ENCODE results near the gene GALNT8.

DNA sequence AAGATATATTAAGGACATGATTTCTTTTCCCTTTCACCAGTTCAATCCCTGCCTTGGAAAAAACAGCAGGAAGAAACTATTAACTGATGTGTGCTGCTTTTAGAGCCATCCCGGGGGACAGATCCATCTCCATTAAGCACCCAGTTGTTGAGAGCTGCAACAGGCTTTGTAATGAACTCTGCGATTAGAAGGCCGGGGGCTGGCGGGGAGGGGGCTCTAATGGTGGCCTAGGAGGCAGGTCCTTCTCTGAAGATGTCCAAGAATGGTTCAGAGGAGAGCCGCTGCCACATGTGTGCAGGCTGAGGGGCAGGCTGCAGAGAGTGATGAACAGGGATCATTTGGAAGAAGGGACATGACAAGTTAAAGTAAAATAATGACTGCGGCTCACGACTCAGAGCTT, 67.8 kb downstream of the GALNT8 start:
- TF ChIP-seq, protein P1, sequence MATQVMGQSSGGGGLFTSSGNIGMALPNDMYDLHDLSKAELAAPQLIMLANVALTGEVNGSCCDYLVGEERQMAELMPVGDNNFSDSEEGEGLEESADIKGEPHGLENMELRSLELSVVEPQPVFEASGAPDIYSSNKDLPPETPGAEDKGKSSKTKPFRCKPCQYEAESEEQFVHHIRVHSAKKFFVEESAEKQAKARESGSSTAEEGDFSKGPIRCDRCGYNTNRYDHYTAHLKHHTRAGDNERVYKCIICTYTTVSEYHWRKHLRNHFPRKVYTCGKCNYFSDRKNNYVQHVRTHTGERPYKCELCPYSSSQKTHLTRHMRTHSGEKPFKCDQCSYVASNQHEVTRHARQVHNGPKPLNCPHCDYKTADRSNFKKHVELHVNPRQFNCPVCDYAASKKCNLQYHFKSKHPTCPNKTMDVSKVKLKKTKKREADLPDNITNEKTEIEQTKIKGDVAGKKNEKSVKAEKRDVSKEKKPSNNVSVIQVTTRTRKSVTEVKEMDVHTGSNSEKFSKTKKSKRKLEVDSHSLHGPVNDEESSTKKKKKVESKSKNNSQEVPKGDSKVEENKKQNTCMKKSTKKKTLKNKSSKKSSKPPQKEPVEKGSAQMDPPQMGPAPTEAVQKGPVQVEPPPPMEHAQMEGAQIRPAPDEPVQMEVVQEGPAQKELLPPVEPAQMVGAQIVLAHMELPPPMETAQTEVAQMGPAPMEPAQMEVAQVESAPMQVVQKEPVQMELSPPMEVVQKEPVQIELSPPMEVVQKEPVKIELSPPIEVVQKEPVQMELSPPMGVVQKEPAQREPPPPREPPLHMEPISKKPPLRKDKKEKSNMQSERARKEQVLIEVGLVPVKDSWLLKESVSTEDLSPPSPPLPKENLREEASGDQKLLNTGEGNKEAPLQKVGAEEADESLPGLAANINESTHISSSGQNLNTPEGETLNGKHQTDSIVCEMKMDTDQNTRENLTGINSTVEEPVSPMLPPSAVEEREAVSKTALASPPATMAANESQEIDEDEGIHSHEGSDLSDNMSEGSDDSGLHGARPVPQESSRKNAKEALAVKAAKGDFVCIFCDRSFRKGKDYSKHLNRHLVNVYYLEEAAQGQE (IDR thresholded peaks at IDR 0.05; ENCODE audit: unreplicated experiment), result no peak
- TF ChIP-seq, protein P2, sequence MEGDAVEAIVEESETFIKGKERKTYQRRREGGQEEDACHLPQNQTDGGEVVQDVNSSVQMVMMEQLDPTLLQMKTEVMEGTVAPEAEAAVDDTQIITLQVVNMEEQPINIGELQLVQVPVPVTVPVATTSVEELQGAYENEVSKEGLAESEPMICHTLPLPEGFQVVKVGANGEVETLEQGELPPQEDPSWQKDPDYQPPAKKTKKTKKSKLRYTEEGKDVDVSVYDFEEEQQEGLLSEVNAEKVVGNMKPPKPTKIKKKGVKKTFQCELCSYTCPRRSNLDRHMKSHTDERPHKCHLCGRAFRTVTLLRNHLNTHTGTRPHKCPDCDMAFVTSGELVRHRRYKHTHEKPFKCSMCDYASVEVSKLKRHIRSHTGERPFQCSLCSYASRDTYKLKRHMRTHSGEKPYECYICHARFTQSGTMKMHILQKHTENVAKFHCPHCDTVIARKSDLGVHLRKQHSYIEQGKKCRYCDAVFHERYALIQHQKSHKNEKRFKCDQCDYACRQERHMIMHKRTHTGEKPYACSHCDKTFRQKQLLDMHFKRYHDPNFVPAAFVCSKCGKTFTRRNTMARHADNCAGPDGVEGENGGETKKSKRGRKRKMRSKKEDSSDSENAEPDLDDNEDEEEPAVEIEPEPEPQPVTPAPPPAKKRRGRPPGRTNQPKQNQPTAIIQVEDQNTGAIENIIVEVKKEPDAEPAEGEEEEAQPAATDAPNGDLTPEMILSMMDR (conservative IDR thresholded peaks at IDR 0.05; ENCODE audit: low read depth in 2 of 2), result no peak
- TF ChIP-seq EZH2phosphoT487 (IDR thresholded peaks at IDR 0.05; ENCODE audit: unreplicated experiment) (no peak), EZH2 (IDR thresholded peaks at IDR 0.05; ENCODE audit: low read depth, unreplicated experiment) (no peak), JUNB (IDR thresholded peaks at IDR 0.05; ENCODE audit: unreplicated experiment) (no peak), POLR2AphosphoS5 (IDR thresholded peaks at IDR 0.05; ENCODE audit: low read depth) (no peak)
